SK-N-MC (cell line): ENCODE data around the gene INSR.
A peak's percentile ranks its signal among the peaks of the same experiment; 100 is the strongest.
"Not testable (repeated sequence)": the region's sequence is repeated elsewhere in the genome, so short reads cannot be mapped to it uniquely, and the experiment has no call there.

Experiments used
- DNase-seq: peaks from one replicate; pipeline ENCODE4 v3.0.0-alpha.2; 2011; ENCODE audit warnings: low read depth, low spot score
- H3K27ac ChIP-seq: fragments of 200-600 bp; sonication (generic); 2 replicates; pipeline ENCODE4 v1.5.1; 2016; ENCODE audit warnings: mixed run types
- H3K36me3 ChIP-seq: fragments of 200-600 bp; sonication (generic); 2 replicates; pipeline ENCODE4 v1.6.1; 2017; ENCODE audit warnings: antibody characterized with exemption, low read length, mixed read lengths; ENCODE audit not compliant: insufficient read depth
- H3K4me3 ChIP-seq: fragments of 200-600 bp; sonication (generic); 2 replicates; pipeline ENCODE4 v1.5.1; 2016
- H3K9ac ChIP-seq: fragments of 200-600 bp; sonication (generic); 2 replicates; pipeline ENCODE4 v1.8.0; 2017; ENCODE audit warnings: mixed run types, mixed read lengths; ENCODE audit not compliant: insufficient read length
- H3K9me3 ChIP-seq: fragments of 200-600 bp; sonication (generic); 2 replicates; pipeline ENCODE4 v1.6.1; 2017; ENCODE audit warnings: low read depth, mild to moderate bottlenecking, antibody characterized with exemption, low read length, moderate library complexity, mixed read lengths
- EZH2 ChIP-seq: fragments of 200-600 bp; sonication (generic); IDR thresholded peaks from one replicate; pipeline ENCODE4 v1.6.1; 2017; ENCODE audit warnings: antibody characterized with exemption
- FOXP2 ChIP-seq: optimal IDR thresholded peaks from 2 replicates; pipeline ENCODE3; 2011; ENCODE audit warnings: mild to moderate bottlenecking, moderate library complexity; ENCODE audit not compliant: insufficient read depth; ENCODE audit errors: extremely low read length, control extremely low read depth
- POLR2AphosphoS5 ChIP-seq: IDR thresholded peaks from 2 replicates; pipeline ENCODE4 v1.6.1; 2012; ENCODE audit warnings: mild to moderate bottlenecking, low read depth, low read length, borderline replicate concordance

The INSR gene

DNA sequence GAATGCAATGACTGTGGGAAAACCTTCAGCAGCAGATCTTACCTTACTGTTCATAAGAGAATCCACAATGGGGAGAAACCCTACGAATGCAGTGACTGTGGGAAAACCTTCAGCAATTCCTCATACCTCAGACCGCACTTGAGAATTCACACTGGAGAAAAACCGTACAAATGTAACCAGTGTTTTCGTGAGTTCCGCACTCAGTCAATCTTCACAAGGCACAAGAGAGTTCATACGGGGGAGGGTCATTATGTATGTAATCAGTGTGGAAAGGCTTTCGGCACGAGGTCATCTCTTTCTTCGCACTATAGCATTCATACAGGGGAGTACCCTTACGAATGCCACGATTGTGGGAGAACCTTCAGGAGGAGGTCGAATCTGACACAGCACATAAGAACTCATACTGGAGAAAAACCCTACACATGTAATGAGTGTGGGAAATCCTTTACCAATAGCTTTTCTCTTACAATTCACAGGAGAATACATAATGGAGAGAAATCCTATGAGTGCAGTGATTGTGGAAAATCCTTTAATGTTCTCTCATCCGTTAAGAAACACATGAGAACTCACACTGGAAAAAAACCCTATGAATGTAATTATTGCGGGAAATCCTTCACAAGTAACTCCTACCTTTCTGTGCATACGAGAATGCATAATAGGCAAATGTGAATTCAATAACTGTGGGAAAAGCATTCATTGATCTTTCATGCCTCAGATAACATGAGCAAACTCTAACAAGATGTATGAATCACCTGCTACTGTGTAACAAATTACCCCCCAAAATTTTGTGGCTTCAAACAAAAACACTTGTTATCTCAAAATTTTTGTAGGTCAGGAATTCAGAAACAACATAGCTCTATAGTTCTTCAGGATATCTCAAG lies 210.9 kb downstream of the INSR start:
- Histone ChIP-seq H3K27ac (no peak overlapping the region), H3K9ac (no peak overlapping the region), H3K36me3 (peaks cover 69% of the 10 kb centered on the region), H3K4me3 (peak overlapping the region; percentile 15; the same call in 1 of the 2 replicates), H3K9me3 (peaks cover 62% of the 10 kb centered on the region)
- DNase-seq: no peak
- no peak for TF ChIP-seq POLR2AphosphoS5
- TF ChIP-seq FOXP2: no peak
- TF ChIP-seq EZH2: no peak

DNA sequence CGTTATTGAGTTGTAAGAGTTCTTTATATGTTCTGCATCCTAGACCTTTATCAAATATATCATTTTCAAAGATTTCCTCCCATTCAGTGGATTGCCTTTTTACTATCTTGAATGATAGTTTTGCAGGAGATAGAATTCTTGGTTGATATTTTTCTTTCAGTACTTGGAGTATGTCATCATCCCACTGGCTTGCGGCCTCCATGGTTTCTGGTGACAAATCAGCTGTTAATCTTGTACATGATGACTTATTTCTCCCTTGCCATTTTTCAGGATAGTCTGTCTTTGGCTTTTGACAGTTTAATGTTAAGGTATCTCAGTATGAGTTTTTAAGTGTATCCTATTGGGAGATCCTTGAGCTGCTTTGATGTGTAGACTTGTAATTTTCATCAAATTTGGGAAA lies 216.2 kb downstream of the INSR start:
- DNase-seq: no peak
- Histone ChIP-seq H3K4me3 (no peak overlapping the region), H3K27ac (no peak overlapping the region), H3K9me3 (peaks cover 53% of the 10 kb centered on the region), H3K9ac (no peak overlapping the region), H3K36me3 (peaks cover 98% of the 10 kb centered on the region)
- TF ChIP-seq POLR2AphosphoS5 (no peak), FOXP2 (no peak), EZH2 (no peak)

DNA sequence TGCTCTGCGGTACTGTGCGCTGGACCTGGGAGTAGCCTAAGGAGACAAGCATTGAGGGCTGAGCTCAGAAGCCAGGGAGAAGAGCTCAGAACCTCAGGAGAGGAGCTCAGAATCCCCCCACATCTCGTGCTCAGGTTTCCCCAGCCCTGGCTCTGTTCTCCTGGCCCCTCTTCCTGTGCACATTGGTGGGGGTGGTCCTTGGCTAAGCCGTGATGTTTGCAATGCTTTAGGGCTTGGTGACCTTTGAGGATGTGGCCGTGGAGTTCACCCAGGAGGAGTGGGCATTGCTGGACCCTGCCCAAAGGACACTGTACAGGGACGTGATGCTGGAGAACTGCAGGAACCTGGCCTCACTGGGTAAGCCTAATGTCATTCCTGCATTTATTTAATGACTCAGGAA lies 218.1 kb downstream of the INSR start:
- H3K27ac ChIP-seq: no peak overlapping the region
- DNase-seq: no peak
- TF ChIP-seq FOXP2 (no peak), POLR2AphosphoS5 (no peak), EZH2 (no peak)
- H3K9me3 ChIP-seq: peaks cover 34% of the 10 kb centered on the region
- H3K4me3 ChIP-seq: no peak overlapping the region
- peaks cover 93% of the 10 kb centered on the region for H3K36me3 ChIP-seq
- H3K9ac ChIP-seq: no peak overlapping the region

DNA sequence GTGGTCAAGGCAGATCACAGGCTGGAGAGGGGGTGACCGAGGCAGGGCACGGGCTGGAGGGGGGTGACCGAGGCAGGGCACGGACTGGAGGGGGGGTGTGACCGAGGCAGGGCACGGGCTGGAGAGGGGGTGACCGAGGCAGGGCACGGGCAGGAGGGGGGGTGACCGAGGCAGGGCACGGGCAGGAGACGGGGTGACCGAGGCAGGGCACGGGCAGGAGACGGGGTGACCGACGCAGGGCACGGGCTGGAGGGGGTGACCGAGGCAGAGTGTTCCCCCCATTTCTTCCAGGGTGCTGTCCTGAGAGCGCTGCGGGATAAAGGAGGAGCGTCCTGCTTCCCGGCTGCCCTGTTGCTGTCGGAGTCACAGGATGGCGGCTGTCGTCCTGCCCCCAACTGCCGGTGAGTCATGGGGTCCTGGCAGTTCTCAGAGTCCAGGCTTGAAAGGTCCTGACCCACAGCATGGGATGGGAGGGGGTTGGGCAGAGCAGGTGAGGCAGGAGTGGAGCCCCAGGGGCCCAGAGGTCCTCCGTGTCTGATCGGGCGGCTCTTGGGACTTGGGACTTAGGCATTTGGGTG lies 219.4 kb downstream of the INSR start:
- DNase-seq: no peak
- H3K9ac ChIP-seq: no peak overlapping the region
- TF ChIP-seq EZH2 (no peak), POLR2AphosphoS5 (no peak), FOXP2 (no peak)
- no peak overlapping the region for H3K27ac ChIP-seq
- peaks cover 24% of the 10 kb centered on the region for H3K9me3 ChIP-seq
- no peak overlapping the region for H3K4me3 ChIP-seq
- H3K36me3 ChIP-seq: peaks cover 87% of the 10 kb centered on the region

- no peak for DNase-seq
- no peak overlapping the region for H3K9ac ChIP-seq
- H3K27ac ChIP-seq: no peak overlapping the region
- H3K36me3 ChIP-seq: peaks cover 65% of the 10 kb centered on the region
- no peak overlapping the region for H3K4me3 ChIP-seq
- H3K9me3 ChIP-seq: peaks cover 11% of the 10 kb centered on the region; the same call in 1 of the 2 replicates
- TF ChIP-seq EZH2: no peak
- TF ChIP-seq POLR2AphosphoS5: no peak
- no peak for TF ChIP-seq FOXP2
These were observed 221.7 kb downstream of the INSR start for GRCh38 chr19:7072541-7072940.

GRCh38 chr19:7069904-7070226 lies 224.3 kb downstream of the INSR start:
- H3K9ac ChIP-seq: peak overlapping the region; percentile 85
- no peak overlapping the region; the same call in 1 of the 2 replicates for H3K27ac ChIP-seq
- peak overlapping the region; percentile 100 for H3K4me3 ChIP-seq
- no peaks in the 10 kb centered on the region; the same call in 1 of the 2 replicates for H3K9me3 ChIP-seq
- peaks cover 39% of the 10 kb centered on the region for H3K36me3 ChIP-seq
- no peak for DNase-seq
- no peak for TF ChIP-seq POLR2AphosphoS5
- TF ChIP-seq FOXP2: no peak
- no peak for TF ChIP-seq EZH2

DNA sequence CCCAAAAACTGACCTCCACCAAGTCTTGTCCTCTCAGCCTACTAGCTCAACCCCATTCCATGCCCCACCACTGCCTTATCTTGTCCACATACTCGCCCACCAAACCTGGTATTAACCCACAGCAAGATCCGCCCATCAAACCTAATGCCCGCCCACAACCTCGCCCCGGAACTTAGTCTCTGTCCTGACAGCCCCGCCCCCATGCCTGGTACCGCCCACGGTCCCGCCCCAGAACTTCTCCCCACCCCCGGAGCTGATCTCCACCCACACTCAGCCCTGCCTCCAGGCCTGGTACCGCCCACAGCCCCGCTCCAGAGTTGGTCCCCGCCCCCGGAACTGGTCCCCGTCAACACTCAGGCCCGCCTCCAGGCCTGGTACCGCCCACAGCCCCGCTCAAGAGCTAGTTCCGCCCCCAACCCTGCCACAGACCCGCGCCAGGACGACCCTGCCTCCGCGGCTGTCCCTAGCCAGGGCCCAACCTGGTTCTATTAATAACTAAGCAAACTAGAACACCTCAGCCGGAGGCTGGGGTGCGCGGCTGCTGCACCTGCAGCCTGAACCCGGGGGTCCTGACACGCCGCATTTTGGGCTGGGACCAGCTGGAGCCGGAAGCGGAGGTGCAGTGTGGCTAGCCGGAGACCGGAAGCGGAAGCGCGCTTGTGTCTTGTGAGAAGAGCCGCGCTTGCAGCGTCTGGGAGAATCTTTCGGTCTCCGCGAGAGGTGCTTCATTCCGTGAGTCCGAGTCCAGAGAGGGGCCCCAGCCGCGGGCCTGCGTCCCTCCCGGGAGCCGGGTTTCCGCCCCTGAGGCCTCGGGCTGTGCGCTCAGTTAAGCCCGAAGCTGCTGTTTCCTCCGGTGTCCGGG lies 224.9 kb downstream of the INSR start, which contains the start of gene ZNF557:
TSS of gene ZNF557 (plus strand) at position 662 of the 862 bp plus-strand sequence. CDS start 5,372 bp downstream, outside the sequence.
- peak; percentile 84 for DNase-seq
- H3K36me3 ChIP-seq: peaks cover 33% of the 10 kb centered on the region
- peak within 1 kb of the TSS; percentile 84 for H3K27ac ChIP-seq
- H3K4me3 ChIP-seq: peak within 1 kb of the TSS; percentile 100
- TF ChIP-seq FOXP2 (peak; percentile 85), POLR2AphosphoS5 (peak; percentile 80; the same call in 1 of the 2 replicates), EZH2 (no peak)
- no peaks in the 10 kb centered on the region; the same call in 1 of the 2 replicates for H3K9me3 ChIP-seq
- peak within 1 kb of the TSS; percentile 85 for H3K9ac ChIP-seq

DNA sequence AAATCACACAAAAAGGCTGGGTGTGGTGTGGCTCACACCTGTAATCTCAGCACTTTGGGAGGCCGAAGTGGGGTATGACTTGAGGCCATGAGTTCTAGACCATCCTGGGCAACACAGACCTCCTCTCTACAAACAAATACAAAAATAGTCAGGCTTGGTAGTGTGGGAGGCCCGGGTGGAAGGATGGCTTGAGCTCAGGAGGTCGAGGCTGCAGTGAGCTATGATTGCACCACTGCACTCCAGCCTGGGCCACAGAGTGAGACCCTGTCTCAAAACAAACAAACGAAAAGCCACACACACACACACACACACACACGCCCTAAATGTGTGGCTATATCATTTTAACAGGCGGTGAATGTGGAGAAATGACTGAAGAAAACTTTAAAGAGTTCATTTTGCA lies 225.6 kb downstream of the INSR start:
- DNase-seq: no peak
- Histone ChIP-seq H3K27ac (no peak overlapping the region), H3K9me3 (no peaks in the 10 kb centered on the region), H3K4me3 (peak overlapping the region; percentile 100), H3K36me3 (peaks cover 27% of the 10 kb centered on the region), H3K9ac (no peak overlapping the region)
- no peak for TF ChIP-seq EZH2
- no peak for TF ChIP-seq POLR2AphosphoS5
- TF ChIP-seq FOXP2: no peak

DNA sequence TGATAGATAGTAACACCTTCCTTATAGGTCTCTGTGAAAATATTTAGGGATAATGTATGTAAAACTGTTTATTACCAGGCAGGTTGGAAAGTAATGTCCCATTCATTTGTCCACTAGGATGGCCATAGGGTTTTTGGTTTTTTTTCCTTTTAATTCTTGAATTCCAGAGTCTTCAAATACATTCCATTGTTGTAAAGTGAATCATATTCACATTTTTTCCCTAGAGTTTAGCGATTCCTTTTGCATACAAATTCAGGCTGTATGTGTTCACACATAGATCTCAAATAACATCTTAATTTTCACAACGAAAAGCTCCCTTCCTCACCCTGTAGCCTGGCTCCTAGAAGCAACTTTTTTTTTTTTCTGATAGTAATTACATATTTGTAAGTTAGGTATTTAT lies 226.5 kb downstream of the INSR start:
- DNase-seq: no peak

GRCh38 chr19:7067122-7067521 lies 227.1 kb downstream of the INSR start:
- not testable (repeated sequence) for H3K27ac ChIP-seq, H3K4me3 ChIP-seq, H3K9ac ChIP-seq, DNase-seq, H3K9me3 ChIP-seq
- H3K36me3 ChIP-seq: peaks cover 13% of the 10 kb centered on the region

More for the DNA sequence above, 226.5 kb downstream of the INSR start:
- H3K36me3 ChIP-seq: peaks cover 19% of the 10 kb centered on the region
- H3K27ac ChIP-seq: no peak overlapping the region
- TF ChIP-seq FOXP2: no peak
- no peak for TF ChIP-seq EZH2
- no peak for TF ChIP-seq POLR2AphosphoS5
- no peak overlapping the region for H3K9ac ChIP-seq
- H3K4me3 ChIP-seq: no peak overlapping the region
- H3K9me3 ChIP-seq: no peaks in the 10 kb centered on the region
